OCI-LY1 (cell line): ENCODE measurements around the gene XRN1.

Source experiments
- CTCF ChIP-seq: fragments of 200-600 bp; sonication (generic), shearing (Covaris generic); IDR thresholded peaks from 2 replicates; pipeline ENCODE4 v1.5.1; 2017; ENCODE audit warnings: mild to moderate bottlenecking, antibody characterized with exemption, low read length, moderate library complexity, mixed read lengths
- EZH2 ChIP-seq: fragments of 200-600 bp; sonication (generic), shearing (Covaris generic); IDR thresholded peaks from 2 replicates; pipeline ENCODE4 v1.8.0; 2017; ENCODE audit warnings: borderline replicate concordance, mixed run types, mild to moderate bottlenecking, antibody characterized with exemption, low read length, moderate library complexity, mixed read lengths

- TF ChIP-seq CTCF = no peak
- no peak for TF ChIP-seq EZH2
Observed at GRCh38 chr3:142268426-142268825, 179.4 kb downstream of the XRN1 start.
